A673 (cell line): Measurements from ENCODE around the gene OR2C1. TPM values are rescaled to one million over a fixed set of nuclear protein-coding genes. Genes with fewer than 3 reads are reported as not detected.

Experiments used
- BruUV-seq: library from RNA; stranded (reverse); fragments of 400-500 nt; replicated peaks from 2 replicates; lab custom pipeline; 2021; lab: Mats Ljungman, UMichigan
- CTCF ChIA-PET: fragments of 300-600 bp; sonication (Branson Sonifier 250); formaldehyde crosslinking; loops from one replicate; lab custom pipeline; 2022; ENCODE audit warnings: antibody characterized with exemption; lab: Charles Lee
- POLR2A ChIA-PET: fragments of 300-600 bp; sonication (Branson Sonifier 250); formaldehyde crosslinking; loops from one replicate; lab custom pipeline; 2022; ENCODE audit warnings: antibody characterized with exemption; ENCODE audit not compliant: low non-redundant PET; lab: Charles Lee
- DNase-seq: peaks from one replicate; pipeline ENCODE4 v3.0.0-alpha.2; 2015; ENCODE audit warnings: low spot score
- H3K27ac ChIP-seq: fragments of 200-600 bp; sonication (generic); 2 replicates; pipeline ENCODE4 v1.5.1; 2016; ENCODE audit warnings: mixed run types, low read depth, mild to moderate bottlenecking, mixed read lengths, antibody characterized with exemption, low read length; ENCODE audit not compliant: poor library complexity, severe bottlenecking
- H3K27me3 ChIP-seq: fragments of 200-600 bp; sonication (generic); replicated peaks from 2 replicates; pipeline ENCODE4 v1.6.1; 2017; ENCODE audit warnings: mixed run types, low read depth, mild to moderate bottlenecking, mixed read lengths, antibody characterized with exemption, low read length; ENCODE audit not compliant: insufficient read depth, poor library complexity
- H3K36me3 ChIP-seq: fragments of 200-600 bp; sonication (generic); 2 replicates; pipeline ENCODE4 v1.6.1; 2016; ENCODE audit warnings: mixed run types, mild to moderate bottlenecking, mixed read lengths, antibody characterized with exemption, low read length; ENCODE audit not compliant: insufficient read depth, poor library complexity, severe bottlenecking
- H3K4me1 ChIP-seq: fragments of 200-600 bp; sonication (generic); 2 replicates; pipeline ENCODE4 v1.6.1; 2017; ENCODE audit warnings: mixed run types, mild to moderate bottlenecking, mixed read lengths, antibody characterized with exemption, low read length; ENCODE audit not compliant: insufficient read depth, poor library complexity, severe bottlenecking
- H3K4me3 ChIP-seq: fragments of 200-600 bp; sonication (generic); 2 replicates; pipeline ENCODE4 v1.5.1; 2016; ENCODE audit warnings: low read depth, mixed run types, mild to moderate bottlenecking, mixed read lengths, low read length; ENCODE audit not compliant: poor library complexity, severe bottlenecking
- H3K9me3 ChIP-seq: fragments of 200-600 bp; sonication (generic); 2 replicates; pipeline ENCODE4 v1.6.1; 2016; ENCODE audit warnings: mixed run types, low read depth, mild to moderate bottlenecking, mixed read lengths, antibody characterized with exemption, low read length; ENCODE audit not compliant: poor library complexity, severe bottlenecking
- EZH2 ChIP-seq: fragments of 200-600 bp; sonication (generic); IDR thresholded peaks from 2 replicates; pipeline ENCODE4 v1.6.1; 2017; ENCODE audit warnings: borderline replicate concordance, low read depth, mild to moderate bottlenecking, mixed read lengths, antibody characterized with exemption, low read length; ENCODE audit not compliant: poor library complexity, severe bottlenecking
- intact Hi-C: fragments of 100-400 bp; cut with micrococcal nuclease; formaldehyde crosslinking; loops from one replicate; pipeline ENCODE4 v1.10.0; 2022; ENCODE audit not compliant: unreplicated experiment
- total RNA-seq: library from RNA; stranded (reverse); gene quantifications from 2 replicates; pipeline ENCODE4 v1.2.3, GENCODE V29; 2021
- TF ChIP-seq, protein P1 (sequence below): fragments of 300-800, 200-600 bp; sonication (generic); conservative IDR thresholded peaks from 2 replicates; pipeline ENCODE4 v1.5.1; 2017; ENCODE audit warnings: low read depth, mild to moderate bottlenecking, antibody characterized with exemption, low read length, moderate library complexity, mixed read lengths

The OR2C1 gene
- total RNA-seq, 1 experiment from 2014 or later: not detected

DNA sequence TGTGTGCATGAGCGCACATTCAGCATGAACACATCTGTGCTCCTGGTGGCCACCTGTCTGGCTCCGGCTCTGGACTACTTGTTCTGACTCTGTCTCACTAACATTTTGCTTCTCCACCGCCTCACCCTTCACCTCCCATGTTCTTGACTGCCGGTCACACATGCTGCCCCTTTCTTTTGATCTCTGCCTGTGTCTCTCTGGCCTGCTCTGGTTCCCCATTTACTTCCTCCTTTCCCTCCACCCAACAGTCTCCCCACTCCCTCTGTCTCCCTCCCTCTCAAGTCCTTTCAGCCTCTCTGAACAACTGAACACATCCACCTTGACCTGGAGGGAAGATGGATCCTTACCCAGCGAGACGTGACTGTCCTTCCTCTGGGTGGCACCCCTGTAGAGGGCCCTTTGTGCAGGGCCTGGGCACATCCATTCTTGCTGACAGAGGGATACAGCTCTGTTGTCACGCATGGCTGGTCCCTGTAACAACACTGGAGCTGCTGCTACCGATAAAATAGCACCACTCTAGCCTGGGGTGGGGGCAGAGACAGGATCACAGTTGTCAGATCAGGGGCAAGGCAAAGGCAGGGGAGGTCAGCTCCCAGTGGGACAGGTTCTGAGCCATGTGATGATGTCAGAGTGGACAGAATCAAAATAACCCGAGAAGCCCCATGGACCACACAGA lies 34.1 kb downstream of the OR2C1 start:
- no TSS peak for BruUV-seq
- H3K4me3 ChIP-seq: no peak overlapping the region
- no peak for TF ChIP-seq EZH2
- TF ChIP-seq, protein P1, sequence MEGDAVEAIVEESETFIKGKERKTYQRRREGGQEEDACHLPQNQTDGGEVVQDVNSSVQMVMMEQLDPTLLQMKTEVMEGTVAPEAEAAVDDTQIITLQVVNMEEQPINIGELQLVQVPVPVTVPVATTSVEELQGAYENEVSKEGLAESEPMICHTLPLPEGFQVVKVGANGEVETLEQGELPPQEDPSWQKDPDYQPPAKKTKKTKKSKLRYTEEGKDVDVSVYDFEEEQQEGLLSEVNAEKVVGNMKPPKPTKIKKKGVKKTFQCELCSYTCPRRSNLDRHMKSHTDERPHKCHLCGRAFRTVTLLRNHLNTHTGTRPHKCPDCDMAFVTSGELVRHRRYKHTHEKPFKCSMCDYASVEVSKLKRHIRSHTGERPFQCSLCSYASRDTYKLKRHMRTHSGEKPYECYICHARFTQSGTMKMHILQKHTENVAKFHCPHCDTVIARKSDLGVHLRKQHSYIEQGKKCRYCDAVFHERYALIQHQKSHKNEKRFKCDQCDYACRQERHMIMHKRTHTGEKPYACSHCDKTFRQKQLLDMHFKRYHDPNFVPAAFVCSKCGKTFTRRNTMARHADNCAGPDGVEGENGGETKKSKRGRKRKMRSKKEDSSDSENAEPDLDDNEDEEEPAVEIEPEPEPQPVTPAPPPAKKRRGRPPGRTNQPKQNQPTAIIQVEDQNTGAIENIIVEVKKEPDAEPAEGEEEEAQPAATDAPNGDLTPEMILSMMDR: no peak
- H3K27ac ChIP-seq: no peak overlapping the region
- peaks cover 45% of the 10 kb centered on the region for H3K9me3 ChIP-seq
- H3K4me1 ChIP-seq: no peaks in the 10 kb centered on the region
- ChIA-PET CTCF (no interaction called here), POLR2A (no interaction called here)
- H3K27me3 ChIP-seq: no peaks in the 10 kb centered on the region
- intact Hi-C loops: no loop called here
- no peak for DNase-seq
- peaks cover 52% of the 10 kb centered on the region for H3K36me3 ChIP-seq

DNA sequence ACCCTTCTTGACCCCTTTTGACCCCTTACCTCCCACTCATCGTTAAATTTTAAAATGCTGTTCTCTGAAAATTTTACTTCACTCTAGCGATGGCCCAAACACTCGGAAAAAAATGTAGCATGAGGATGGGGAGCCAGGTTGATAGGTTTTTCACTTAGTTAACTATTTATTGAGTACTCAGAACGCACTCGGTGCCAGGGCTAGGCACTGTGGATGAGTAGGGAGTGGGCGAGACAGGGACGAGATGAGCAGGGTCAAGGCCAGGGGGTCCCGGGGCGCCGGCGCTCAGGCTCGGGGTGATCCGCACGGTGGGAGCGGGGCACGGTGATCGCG lies 44.7 kb downstream of the OR2C1 start:
- Histone ChIP-seq H3K9me3 (peaks cover 35% of the 10 kb centered on the region), H3K27me3 (no peaks in the 10 kb centered on the region), H3K4me1 (no peaks in the 10 kb centered on the region), H3K4me3 (peak overlapping the region; percentile 75), H3K27ac (peak overlapping the region; percentile 76), H3K36me3 (peaks cover 45% of the 10 kb centered on the region)
- no peak for DNase-seq
- BruUV-seq: TSS peak; percentile 62
- ChIA-PET CTCF (no interaction called here), POLR2A (interaction anchor here (0.6 kb wide), 1 partner anchor 250 kb away, joined by 3 read pairs; no protein-coding TSS in a partner anchor)
- no peak for TF ChIP-seq EZH2
- TF ChIP-seq, protein P1: no peak
- intact Hi-C loops: no loop called here

DNA sequence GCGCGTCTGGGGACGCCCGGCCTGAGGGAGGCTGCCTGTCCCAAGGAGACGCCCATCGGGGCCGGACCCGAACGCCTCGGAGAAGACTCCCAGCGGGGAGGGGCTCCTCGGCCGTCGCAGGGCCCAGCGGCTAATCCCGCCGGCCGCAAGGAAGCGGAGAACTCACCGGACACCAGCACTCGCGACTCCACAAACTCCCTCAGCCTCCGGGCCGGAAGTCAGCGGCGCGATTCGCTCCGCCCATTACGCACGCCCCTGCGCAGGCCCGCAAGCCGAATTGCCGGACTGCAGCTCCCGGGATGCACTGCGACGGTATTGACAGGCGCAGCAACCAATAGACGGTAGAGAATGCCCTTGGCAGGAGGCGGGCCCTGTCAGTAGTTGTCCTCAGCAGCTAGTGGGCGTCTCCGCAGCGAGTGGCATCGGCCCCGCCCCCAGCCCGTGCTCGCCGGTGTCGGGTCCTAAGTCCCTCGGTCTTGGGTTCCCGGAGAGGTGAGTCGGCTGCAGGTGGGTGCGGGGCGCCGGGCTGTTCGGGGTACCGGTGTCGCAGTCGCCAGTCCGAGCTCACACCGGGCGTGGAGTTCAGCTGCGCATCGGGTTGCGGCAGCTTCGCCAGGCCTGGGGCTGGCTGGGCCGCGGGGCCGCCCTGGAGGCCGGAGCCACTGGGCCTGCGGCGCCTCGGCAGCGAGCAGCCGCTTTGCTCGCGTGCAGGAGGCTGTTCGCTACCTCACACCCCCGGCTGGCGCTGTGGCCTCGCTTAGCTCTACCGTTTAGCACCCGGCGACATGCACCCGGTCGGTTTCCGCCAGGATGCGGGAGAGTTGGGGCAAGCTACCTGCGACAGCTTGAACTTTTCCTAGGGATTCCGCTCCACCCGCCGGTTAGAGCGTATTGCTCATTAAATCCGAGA lies 45.3 kb downstream of the OR2C1 start, which contains the start of the genes ZNF174 and ZSCAN32:
Gene ZNF174, plus strand, starts transcription at position 437 of the 910 bp plus-strand sequence. CDS start 790 bp downstream, outside the sequence.
Gene ZSCAN32, minus strand, starts transcription at position 226 of the 910 bp plus-strand sequence. CDS start 3,447 bp downstream, outside the sequence.
- H3K27me3 ChIP-seq: no peaks in the 10 kb centered on the region
- peaks cover 41% of the 10 kb centered on the region for H3K9me3 ChIP-seq
- TF ChIP-seq, protein P1: no peak
- no peak for TF ChIP-seq EZH2
- H3K4me1 ChIP-seq: no peaks in the 10 kb centered on the region
- peak within 1 kb of the TSS; percentile 76 for H3K27ac ChIP-seq
- peak within 1 kb of the TSS; percentile 75 for H3K4me3 ChIP-seq
- H3K36me3 ChIP-seq: peaks cover 45% of the 10 kb centered on the region
- DNase-seq: peak; percentile 99
- ChIA-PET POLR2A (interaction anchor here (0.6 kb wide), 1 partner anchor 250 kb away, joined by 3 read pairs; no protein-coding TSS in a partner anchor), CTCF (no interaction called here)
- TSS peak; percentile 51 for BruUV-seq
- intact Hi-C loops: no loop called here
